ENCODE data around the gene TCF3. TPM values are rescaled to one million over a fixed set of nuclear protein-coding genes. Genes with fewer than 3 reads are reported as not detected.

Gene TCF3
- total and polyA plus RNA-seq, 4 donors: 36.9 to 58.1 (median 45.2) TPM

GRCh38 chr19:1673645-1674292 lies 21.4 kb upstream of the TCF3 start:
- Histone ChIP-seq H3K27me3 (ENCODE audit: control insufficient read depth in 3 of 3, insufficient read depth in 3 of 3, low read length in 2 of 3) (peaks cover 6 to 53% (median 21%) of the 10 kb centered on the region in 3 donors), H3K4me3 (no peak overlapping the region), H3K9me3 (ENCODE audit: control insufficient read depth in 4 of 4, insufficient read depth in 3 of 4, low read length in 3 of 4) (peaks cover 0 to 4% (median 0%) of the 10 kb centered on the region in 4 donors), H3K36me3 (ENCODE audit: control insufficient read depth in 4 of 4, insufficient read depth in 4 of 4, low read length in 4 of 4) (no peaks in the 10 kb centered on the region), H3K4me1 (ENCODE audit: control insufficient read depth in 5 of 5, insufficient read depth in 5 of 5, low read length in 5 of 5) (peaks cover 0 to 12% (median 0%) of the 10 kb centered on the region in 5 donors), H3K9ac (ENCODE audit: insufficient read depth in 1 of 2, low read length in 2 of 2) (no peak overlapping the region), H3K27ac (ENCODE audit: low read depth in 1 of 2, low read length in 1 of 2) (no peak overlapping the region)
- WGBS, 2 donors: 42 to 53% methylated on average over 16 of the region's 16 CpGs
- TF ChIP-seq CTCF (IDR thresholded peaks at IDR 0.05; ENCODE audit: control extremely low read depth, extremely low read depth): no peak
- ATAC-seq (ENCODE audit: insufficient read depth, low FRiP score): no peak
- no peak for DNase-seq

GRCh38 chr19:1672769-1673644 lies 20.6 kb upstream of the TCF3 start:
- Histone ChIP-seq H3K4me1 (ENCODE audit: control insufficient read depth in 5 of 5, insufficient read depth in 5 of 5, low read length in 5 of 5) (peaks cover 0 to 20% (median 6%) of the 10 kb centered on the region in 5 donors), H3K9me3 (ENCODE audit: control insufficient read depth in 4 of 4, insufficient read depth in 3 of 4, low read length in 3 of 4) (peaks cover 0 to 4% (median 0%) of the 10 kb centered on the region in 4 donors), H3K27ac (ENCODE audit: low read depth in 1 of 2, low read length in 1 of 2) (no peak overlapping the region), H3K4me3 (no peak overlapping the region), H3K36me3 (ENCODE audit: control insufficient read depth in 4 of 4, insufficient read depth in 4 of 4, low read length in 4 of 4) (no peaks in the 10 kb centered on the region), H3K27me3 (ENCODE audit: control insufficient read depth in 3 of 3, insufficient read depth in 3 of 3, low read length in 2 of 3) (peaks cover 6 to 57% (median 18%) of the 10 kb centered on the region in 3 donors), H3K9ac (ENCODE audit: insufficient read depth in 1 of 2, low read length in 2 of 2) (no peak overlapping the region)
- WGBS, 2 donors: 73 to 79% methylated on average over 33 of the region's 33 CpGs
- ATAC-seq (ENCODE audit: insufficient read depth, low FRiP score) (no peak), DNase-seq (no peak)
- TF ChIP-seq CTCF (IDR thresholded peaks at IDR 0.05; ENCODE audit: control extremely low read depth, extremely low read depth): no peak

- peak in 2 of 3 donors; percentile 38 to 47 for DNase-seq
- Histone ChIP-seq H3K9ac (ENCODE audit: insufficient read depth in 1 of 2, low read length in 2 of 2) (no peak overlapping the region), H3K27me3 (ENCODE audit: control insufficient read depth in 3 of 3, insufficient read depth in 3 of 3, low read length in 2 of 3) (peaks cover 11 to 58% (median 14%) of the 10 kb centered on the region in 3 donors), H3K4me1 (ENCODE audit: control insufficient read depth in 5 of 5, insufficient read depth in 5 of 5, low read length in 5 of 5) (peaks cover 0 to 26% (median 8%) of the 10 kb centered on the region in 5 donors), H3K9me3 (ENCODE audit: control insufficient read depth in 4 of 4, insufficient read depth in 3 of 4, low read length in 3 of 4) (peaks cover 0 to 7% (median 0%) of the 10 kb centered on the region in 4 donors), H3K27ac (ENCODE audit: low read depth in 1 of 2, low read length in 1 of 2) (no peak overlapping the region), H3K36me3 (ENCODE audit: control insufficient read depth in 4 of 4, insufficient read depth in 4 of 4, low read length in 4 of 4) (no peaks in the 10 kb centered on the region), H3K4me3 (no peak overlapping the region)
- peak; percentile 50 for ATAC-seq (ENCODE audit: insufficient read depth, low FRiP score)
- 5 to 9% methylated on average over 48 to 57 of the region's 57 CpGs for WGBS, 2 donors
- no peak for TF ChIP-seq CTCF (IDR thresholded peaks at IDR 0.05; ENCODE audit: control extremely low read depth, extremely low read depth)
Observed at GRCh38 chr19:1672038-1672768, 19.8 kb upstream of the TCF3 start.
